Ureter (tissue), 1 donor: Measurements from ENCODE around the gene LRMDA. TPM values are rescaled to one million over a fixed set of nuclear protein-coding genes. Genes with fewer than 3 reads are reported as not detected.

ENCODE experiments used
- DNase-seq: peaks from one replicate; pipeline ENCODE4 v3.0.0-alpha.2; 2020; ENCODE audit warnings: low spot score
- total RNA-seq: library from RNA; stranded (reverse); gene quantifications from one replicate; pipeline ENCODE4 v1.2.4, GENCODE V29; 2023
- donor health status: DM: yes; HTN: yes; CAD: no.

The LRMDA gene
- total RNA-seq, 1 donor from 2014 or later = 23.1 TPM

GRCh38 chr10:76334255-76334654 lies 902.8 kb downstream of the LRMDA start:
- DNase-seq = no peak

GRCh38 chr10:76336213-76336963 lies 905.0 kb downstream of the LRMDA start:
- DNase-seq = no peak

GRCh38 chr10:76337641-76338040 lies 906.2 kb downstream of the LRMDA start:
- no peak for DNase-seq

GRCh38 chr10:76338187-76338586 lies 906.8 kb downstream of the LRMDA start:
- no peak for DNase-seq

- DNase-seq = no peak
These were observed 910.3 kb downstream of the LRMDA start for GRCh38 chr10:76341740-76342139.

- no peak for DNase-seq
These were observed 911.6 kb downstream of the LRMDA start for GRCh38 chr10:76342996-76343395.

GRCh38 chr10:76347832-76348231 lies 916.4 kb downstream of the LRMDA start:
- DNase-seq = no peak

GRCh38 chr10:76350583-76350982 lies 919.2 kb downstream of the LRMDA start:
- no peak for DNase-seq

- no peak for DNase-seq
These were observed 920.9 kb downstream of the LRMDA start for GRCh38 chr10:76352300-76352699.

GRCh38 chr10:76353237-76353851 lies 921.9 kb downstream of the LRMDA start:
- DNase-seq = no peak

- no peak for DNase-seq
These were observed 922.9 kb downstream of the LRMDA start for GRCh38 chr10:76354212-76354738.

GRCh38 chr10:76354921-76355320 lies 923.5 kb downstream of the LRMDA start:
- no peak for DNase-seq

- no peak for DNase-seq
These were observed 925.1 kb downstream of the LRMDA start for GRCh38 chr10:76356557-76356956.

GRCh38 chr10:76357726-76358415 lies 926.4 kb downstream of the LRMDA start:
- DNase-seq = no peak

GRCh38 chr10:76358743-76359395 lies 927.4 kb downstream of the LRMDA start:
- no peak for DNase-seq

GRCh38 chr10:76375761-76376160 lies 944.3 kb downstream of the LRMDA start:
- DNase-seq = no peak

- DNase-seq = no peak
These were observed 951.0 kb downstream of the LRMDA start for GRCh38 chr10:76382381-76382851.

GRCh38 chr10:76388321-76389023 lies 957.0 kb downstream of the LRMDA start:
- DNase-seq = no peak

- no peak for DNase-seq
These were observed 962.7 kb downstream of the LRMDA start for GRCh38 chr10:76393875-76394706.

GRCh38 chr10:76394707-76395042 lies 963.3 kb downstream of the LRMDA start:
- DNase-seq = no peak

- no peak for DNase-seq
These were observed 963.8 kb downstream of the LRMDA start for GRCh38 chr10:76395251-76395650.
